ENCODE results near the gene ATP2A3.

Gene ATP2A3

DNA sequence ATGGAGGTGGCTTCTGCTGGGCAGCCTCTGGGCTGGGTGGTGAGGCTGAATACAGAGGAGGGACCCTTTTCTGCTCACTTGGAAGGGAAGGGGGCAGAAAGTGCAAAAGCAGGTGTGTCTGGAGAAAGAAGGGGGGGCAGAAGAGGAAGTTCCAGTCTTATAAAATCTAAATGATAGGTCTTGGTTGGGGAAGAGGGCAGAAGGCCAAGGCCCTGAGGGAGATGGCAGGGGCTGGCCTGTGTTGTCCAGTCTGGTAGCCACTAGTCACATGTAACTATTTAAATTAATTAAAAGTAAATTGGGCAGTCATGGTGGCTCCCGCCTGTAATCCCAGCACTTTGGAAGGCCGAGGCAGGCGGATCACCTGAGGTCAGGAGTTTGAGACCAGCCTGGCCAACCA is 68.9 kb downstream of the ATP2A3 start:
- no peak for DNase-seq (ENCODE audit: low read depth, low spot score)
- no peak overlapping the region for H3K27ac ChIP-seq

DNA sequence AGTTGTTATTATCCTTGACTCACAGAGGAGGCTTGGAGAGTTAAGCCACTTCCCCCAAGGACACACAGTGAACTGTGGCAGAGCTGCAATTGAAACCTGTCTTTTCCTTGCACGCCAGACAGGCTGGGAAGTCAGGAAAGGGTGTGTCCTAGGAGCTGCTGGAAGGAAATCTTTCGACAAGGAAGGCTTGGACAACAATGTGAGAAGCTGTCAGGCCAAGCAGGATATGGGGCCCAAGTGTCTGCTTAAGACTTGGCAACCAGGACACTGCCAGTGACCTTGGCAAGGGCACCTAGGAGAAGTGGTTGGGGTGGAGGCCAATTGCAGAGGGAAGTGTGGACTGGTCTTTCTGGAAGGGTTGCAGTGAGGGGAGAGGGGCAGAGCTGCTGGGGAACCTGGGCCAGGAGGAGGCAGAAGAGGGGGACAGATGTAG is 69.3 kb downstream of the ATP2A3 start:
- DNase-seq (ENCODE audit: low read depth, low spot score) = no peak
- no peak overlapping the region for H3K27ac ChIP-seq

DNA sequence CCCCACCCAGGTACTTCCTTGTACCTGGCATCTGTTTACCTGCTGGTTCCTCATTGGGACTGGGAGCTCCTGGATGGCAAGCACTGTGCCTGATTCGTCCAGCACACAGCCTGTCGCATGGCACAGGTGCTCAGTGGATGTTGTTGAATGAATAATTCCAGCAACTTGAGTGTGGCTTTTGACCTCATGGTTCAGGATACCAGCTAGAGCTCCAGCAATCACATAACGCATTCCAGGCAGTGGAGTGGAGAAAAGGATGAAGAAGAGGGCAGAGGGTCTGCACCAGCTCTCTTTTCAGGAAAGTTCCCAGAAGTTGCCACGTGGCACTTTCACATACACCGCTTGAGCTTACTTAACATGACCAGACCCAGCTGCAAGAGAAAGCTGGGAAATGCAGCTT is 70.0 kb downstream of the ATP2A3 start:
- no peak for DNase-seq (ENCODE audit: low read depth, low spot score)
- H3K27ac ChIP-seq = no peak overlapping the region

DNA sequence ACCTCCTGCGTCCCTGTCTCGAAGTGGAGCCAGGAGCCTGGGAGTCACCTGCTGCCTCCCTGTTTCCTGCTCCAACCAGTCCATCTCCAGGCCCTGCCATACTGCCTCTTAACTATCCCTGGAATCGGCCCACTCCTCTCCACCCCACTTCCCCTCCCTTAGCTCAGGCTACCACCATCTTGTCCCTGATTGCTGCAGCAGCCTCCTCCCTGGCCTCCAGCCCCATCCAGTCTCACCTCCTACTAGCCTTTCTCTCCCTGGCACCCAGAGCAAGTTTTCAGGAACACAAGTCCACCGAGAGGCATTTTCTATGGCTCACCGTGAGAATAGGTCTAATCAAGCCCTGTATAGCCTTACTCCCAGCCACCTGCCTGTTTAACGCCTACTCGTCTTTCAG is 70.5 kb downstream of the ATP2A3 start:
- H3K27ac ChIP-seq = no peak overlapping the region
- DNase-seq (ENCODE audit: low read depth, low spot score) = no peak

DNA sequence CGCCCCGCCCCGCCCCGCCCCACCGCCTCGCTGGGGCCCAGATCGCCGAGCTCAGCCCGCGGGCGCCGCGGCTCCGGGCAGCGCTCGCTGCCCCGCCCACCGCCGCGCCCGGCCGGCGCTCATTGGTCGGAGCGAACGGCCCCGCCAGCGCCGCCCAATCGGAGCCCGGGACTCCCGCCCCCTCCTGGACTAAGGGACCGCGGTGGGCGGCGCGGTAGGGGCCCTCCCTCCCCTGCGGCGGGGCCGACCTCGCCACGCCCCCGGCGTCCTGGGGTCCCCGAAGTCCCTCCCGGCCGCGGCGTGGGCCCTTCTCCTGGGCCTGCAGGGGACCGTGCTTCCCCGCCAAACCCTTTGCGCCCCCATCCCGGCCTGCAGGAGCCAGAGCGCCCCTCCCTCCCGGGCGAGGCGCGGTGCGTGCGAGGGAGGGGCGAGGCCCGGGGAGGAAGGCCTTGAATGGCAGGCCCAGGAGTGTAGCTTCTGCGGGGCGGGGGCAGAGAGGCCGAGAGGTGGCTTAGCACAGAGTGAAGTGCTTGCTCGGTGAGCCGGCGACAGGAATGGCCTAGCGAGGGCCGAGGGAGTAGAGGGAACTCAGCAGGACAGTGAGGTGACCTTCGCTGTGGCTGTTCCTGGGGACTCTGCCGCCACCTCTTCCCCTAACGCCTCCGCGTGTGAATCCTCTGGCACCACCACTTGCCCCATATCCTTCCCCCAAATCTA is 71.1 kb downstream of the ATP2A3 start, which contains the start of gene CAMKK1:
Gene CAMKK1 (minus strand): TSS at position 51 of the 717 bp plus-strand sequence. CDS start 7,366 bp downstream, outside the sequence.
- no peak within 1 kb of the TSS for H3K27ac ChIP-seq
- DNase-seq (ENCODE audit: low read depth, low spot score) = no peak

DNA sequence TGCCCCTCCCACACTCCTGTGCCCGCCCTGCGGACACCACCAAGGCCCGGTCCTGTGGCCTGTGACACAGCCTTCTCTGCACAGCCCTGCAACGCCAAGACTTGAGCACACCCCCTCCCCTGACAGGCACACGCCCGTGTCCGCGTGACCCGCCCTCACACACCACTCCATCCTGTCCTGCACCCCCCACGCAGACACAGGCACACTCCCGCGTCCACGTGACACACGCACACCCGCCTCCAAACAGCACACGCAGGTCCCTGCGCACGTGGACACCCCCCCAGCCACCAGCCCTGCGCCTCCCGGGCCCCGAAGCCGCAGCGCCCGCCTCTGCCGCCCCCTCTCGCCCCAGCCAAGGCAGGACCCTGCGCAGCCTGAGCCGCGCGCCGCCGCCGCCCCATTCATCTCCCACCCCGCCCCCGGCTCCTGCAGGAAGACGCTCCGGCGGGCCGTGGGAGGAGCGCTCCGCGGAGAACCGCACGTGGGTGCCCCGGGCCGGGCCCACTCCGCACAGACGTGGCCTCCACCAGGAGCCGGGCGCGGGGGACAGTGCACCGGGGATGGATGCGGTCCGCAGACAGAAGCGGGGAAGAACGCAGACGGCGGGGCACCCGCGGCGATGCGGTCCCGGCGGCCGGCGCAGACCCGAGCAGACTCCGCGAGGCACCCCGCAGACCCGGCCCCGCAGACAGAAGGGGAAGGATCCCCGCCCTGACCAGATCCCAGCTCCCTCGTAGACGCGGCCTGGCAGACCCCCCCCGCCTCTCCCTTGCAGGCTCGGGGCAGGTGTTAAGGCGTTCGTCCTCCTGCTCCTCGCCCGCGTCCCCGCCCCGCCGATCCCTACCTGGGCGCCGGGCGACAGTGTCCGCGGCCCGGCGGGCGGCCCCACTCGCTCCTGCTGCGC is 71.9 kb downstream of the ATP2A3 start:
- DNase-seq (ENCODE audit: low read depth, low spot score) = no peak
- no peak overlapping the region for H3K27ac ChIP-seq

DNA sequence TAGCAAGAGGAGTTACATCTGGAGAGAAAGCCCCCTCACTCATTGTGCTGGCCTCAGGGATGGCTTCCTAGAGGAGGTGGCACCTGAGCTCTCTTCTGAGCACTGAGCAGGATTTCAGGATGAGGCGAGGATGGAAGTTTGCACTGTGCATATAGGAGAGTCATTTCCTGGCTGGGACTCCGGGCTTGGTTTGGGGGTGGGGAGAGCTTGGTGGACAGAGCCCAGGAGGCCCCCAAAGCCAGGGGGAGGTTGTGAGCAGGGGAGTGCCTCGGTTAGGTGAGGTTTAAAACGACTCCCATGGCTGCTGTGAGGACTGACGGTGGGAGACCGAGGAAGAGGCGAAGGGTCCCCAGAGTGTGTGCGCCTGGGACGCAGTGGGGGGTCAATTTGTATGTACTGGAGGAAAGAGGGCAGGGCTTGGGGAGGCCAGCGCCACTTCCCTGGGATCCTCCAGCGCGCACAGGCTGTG is 72.6 kb downstream of the ATP2A3 start:
- no peak overlapping the region for H3K27ac ChIP-seq

DNA sequence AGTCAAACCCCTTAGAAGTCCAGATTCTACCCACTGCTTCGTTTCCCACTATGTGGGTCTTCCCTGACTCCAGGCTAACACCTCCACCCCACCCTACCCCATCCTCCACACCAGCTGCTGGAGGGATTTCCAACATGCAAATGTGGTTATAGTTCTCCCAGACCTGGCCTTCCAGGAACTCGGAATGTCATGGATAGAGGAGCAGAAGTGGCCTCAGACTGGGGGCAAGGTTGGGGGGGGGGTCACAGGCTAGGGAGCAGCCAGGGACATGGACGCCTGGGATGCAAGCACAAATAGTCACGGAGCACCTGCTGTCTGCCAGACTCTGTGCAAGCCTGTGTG is 73.4 kb downstream of the ATP2A3 start:
- no peak overlapping the region for H3K27ac ChIP-seq
- DNase-seq (ENCODE audit: low read depth, low spot score) = no peak

More for the DNA sequence above, 72.6 kb downstream of the ATP2A3 start:
- no peak for DNase-seq (ENCODE audit: low read depth, low spot score)

DNA sequence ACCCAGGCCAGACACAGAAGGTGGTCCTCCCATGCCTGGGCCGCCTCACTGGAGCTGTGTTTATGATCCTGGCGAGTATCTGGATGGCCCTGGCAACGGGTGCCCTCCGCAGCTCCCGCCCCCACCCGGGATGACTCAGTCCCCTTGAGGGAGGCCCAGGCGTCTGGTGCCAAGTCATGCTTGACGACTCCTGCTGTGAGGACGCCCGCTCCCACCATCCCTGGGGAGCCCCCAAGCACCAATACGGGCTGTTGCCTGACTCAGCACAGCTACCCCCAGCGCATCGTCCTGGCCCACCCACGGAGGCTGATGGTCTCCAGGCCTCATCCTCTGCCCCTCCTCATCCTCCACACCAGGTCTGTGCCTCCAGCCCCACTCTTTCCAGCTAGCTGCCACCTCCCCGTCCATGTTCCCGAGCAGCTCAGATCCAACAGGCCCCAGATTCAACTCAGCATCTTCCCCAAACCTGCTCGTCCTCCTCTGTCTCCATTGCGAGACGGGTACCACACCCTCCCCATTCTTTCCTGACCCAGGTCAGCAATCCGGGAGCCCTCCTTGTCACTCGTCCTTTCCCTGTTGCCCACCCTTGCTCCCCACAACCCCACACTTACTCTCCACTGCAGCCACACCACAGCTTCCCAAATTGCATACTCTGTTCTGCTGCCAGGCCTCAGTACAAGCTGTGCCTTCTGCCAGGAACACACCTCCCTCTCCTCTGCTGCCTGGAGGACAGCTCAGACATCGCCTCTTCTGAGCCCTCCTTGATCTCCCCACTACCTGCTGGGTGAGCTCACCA is 74.0 kb downstream of the ATP2A3 start:
- DNase-seq (ENCODE audit: low read depth, low spot score) = peak; percentile 29
- H3K27ac ChIP-seq = no peak overlapping the region

DNA sequence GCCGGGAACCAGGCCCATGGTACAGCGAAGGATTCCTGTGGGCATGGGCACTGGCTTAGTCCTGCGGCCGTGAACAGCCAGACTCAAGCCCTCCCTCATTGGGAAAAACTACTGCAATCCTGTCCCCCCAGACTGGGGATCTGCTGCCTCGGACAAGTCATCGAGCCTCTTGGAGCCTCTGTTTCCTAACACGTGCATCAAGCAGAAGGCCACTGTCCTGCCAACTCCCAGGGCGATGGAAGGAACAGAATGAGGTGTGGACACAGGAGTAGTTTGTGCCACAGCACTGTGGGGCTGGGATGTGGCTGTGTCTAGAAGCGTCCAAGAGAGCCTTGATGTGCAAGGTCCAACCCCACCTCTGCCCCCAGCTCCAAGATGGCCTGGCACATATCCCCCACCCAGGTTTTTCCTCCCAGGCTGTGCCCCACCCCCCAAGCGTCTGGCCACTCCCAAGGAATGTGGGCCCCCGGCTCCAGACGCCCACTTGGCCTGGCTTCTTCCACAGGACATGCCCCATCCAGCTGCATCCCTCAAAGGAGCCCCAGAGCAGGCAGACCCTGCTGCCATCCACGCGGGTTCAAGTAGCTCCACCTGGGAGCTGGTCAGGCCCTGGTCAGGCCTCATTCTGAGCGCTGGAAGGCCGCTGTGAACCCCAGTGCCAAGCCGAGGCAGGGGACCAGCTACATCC is 74.8 kb downstream of the ATP2A3 start:
- no peak overlapping the region for H3K27ac ChIP-seq
- DNase-seq (ENCODE audit: low read depth, low spot score) = no peak

DNA sequence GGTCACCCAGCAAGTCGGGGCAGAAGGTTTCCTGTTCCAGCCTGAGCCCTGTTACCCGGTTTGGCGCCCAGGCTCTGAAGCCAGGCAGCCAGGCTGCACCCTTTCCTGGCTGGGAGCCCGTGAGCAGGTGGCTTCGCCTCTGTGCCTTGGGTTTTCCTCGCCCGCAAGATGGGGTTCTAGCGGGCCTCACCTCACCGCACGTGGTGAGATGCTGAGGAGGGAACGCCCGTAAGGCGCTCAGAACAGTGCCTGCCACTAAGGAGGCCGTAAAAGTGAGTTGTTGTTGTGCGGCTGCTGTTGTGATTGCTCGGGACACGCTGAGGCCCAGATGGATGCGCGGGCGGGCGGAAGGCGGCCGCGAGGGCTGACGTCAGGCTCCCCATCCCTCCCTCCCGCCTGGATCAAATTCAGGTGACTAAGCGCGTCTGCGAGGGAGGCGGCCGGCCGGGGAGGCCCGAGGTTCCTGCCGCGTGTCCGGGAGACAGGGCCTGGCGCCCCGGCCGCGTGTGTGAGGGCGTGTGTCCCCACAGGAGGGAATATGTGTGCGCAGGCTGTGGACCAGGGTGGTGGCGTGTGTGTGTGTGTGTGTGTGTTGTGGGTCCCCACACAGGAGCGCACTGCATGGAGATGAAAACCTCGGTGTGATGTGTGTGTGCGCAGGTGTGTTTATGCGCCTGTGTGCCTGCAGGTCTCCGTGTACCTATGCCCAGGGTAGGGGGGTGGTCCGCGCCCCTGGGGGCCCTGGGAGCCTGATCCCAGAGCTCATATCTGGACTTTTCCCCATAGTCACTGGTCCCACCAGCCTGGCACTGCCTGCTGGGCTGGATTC is 75.7 kb downstream of the ATP2A3 start:
- peak overlapping the region; percentile 78 for H3K27ac ChIP-seq
- DNase-seq (ENCODE audit: low read depth, low spot score) = peak; percentile 64

DNA sequence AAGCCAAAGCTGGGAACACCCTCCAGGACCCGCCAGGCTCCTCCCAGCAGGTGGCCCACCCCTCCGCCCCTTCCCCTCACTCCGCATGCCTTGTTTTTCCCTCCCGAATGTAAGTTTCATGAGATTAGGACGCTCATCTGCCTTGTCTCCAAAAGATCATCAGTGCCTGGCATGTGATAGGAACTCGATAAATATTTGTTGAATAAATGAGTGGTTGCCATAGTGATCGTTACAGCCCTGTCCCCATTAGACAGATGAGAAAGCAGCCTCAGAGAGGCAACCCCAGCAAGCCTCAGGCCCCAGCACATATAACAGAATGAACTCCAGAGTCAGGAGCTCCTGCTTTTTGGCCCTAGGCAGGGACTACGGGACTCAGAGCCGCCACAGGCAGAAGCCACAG is 76.4 kb downstream of the ATP2A3 start:
- peak overlapping the region; percentile 78 for H3K27ac ChIP-seq
- no peak for DNase-seq (ENCODE audit: low read depth, low spot score)

DNA sequence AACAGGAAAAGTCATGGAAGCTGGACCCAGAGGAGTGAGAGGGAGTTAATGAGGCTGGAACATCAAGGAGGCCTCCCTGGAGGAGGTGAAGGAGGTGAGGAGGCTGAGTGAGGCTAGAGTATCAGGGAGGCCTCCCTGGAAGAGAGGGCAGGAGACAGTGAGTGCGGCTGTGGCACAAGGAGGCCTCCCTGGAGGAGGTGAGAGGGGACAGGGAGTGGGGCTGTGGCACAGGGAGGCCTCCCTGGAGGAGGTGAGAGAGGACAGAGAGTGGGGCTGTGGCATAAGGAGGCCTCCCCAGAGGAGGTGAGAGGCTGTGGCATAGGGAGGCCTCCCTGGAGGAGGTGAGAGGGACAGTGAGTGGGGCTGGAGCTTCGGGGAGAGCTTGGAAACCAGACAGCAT is 76.8 kb downstream of the ATP2A3 start:
- H3K27ac ChIP-seq = peak overlapping the region; percentile 78
- no peak for DNase-seq (ENCODE audit: low read depth, low spot score)

DNA sequence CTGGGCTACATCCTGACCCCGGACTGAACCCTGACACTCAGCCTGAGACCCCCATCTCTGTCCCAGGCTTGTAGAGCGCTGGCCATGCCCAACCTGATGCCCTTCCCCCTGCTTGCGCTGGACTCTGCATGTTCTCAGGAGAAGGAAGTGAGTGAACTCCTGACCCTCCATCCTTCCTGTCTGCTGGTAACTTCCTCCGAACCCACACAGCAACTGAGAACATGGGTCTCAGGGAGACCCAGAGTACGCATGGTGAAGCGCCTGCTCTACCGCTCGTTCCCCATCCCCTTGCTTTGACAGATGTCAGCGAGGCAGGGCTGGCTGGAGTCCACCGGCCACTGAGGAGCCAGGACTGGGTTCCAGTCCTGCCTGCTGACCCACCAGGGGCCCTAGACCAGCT is 77.5 kb downstream of the ATP2A3 start:
- no peak overlapping the region for H3K27ac ChIP-seq
- no peak for DNase-seq (ENCODE audit: low read depth, low spot score)

DNA sequence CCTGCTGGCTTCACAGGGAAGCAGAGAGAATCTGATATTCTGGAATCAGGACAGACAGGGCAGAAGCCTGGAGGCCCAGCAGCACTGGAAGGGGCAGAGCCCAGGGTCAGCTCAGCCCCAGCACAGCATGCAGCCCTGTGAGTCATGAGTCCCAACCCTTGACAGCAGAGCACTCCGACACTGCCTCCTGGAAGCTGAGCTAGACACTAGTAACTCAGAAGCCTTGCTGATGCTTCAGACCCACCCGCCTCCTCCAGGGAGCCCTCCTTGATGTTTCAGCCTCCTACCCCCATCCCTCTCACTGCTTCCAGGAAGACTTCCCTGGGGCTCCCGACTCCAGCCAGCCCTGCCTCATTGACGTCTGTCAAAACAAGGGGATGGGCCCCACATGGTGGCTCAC is 78.3 kb downstream of the ATP2A3 start:
- DNase-seq (ENCODE audit: low read depth, low spot score) = no peak
- no peak overlapping the region for H3K27ac ChIP-seq

DNA sequence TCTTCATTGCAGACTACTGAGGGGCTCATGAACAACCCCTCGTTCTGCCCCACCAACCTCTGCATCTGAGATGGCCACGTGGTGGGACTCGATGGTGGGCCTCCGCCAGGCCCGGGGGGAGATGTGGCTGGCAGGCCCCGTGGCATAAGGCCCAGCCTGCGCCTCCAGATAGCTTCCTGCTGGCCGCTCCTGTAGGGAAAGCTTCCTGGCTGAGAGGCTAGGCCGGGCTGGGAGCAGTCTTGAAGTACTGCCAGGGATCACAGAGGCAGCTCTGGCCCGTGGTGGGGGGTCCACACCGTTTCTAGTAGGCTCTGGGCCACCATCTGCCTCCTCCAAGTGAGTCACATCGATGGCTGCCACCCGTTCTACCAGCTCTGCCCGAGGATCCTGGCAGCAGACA is 79.0 kb downstream of the ATP2A3 start:
- DNase-seq (ENCODE audit: low read depth, low spot score) = no peak
- no peak overlapping the region for H3K27ac ChIP-seq

DNA sequence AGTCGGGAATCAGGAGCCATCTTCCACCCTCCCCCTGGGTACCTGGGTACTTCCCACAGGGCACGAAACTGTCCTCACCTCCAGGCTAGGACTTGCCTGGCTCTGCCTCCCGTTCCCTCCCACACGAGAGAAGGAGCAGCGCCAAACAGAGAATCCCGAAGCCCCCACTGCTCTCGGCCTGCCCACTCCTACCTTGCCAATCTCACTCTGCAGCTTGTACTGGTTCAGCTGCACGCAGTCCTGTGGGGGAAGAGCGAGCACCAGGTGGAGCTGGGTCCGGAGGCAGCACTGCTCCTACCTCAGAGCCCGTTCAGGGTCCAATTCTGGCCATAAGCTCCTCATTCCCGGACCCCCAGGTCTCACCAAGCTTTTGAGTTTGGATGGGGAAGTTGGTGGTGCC is 80.0 kb downstream of the ATP2A3 start:
- H3K27ac ChIP-seq = no peak overlapping the region
- DNase-seq (ENCODE audit: low read depth, low spot score) = no peak

DNA sequence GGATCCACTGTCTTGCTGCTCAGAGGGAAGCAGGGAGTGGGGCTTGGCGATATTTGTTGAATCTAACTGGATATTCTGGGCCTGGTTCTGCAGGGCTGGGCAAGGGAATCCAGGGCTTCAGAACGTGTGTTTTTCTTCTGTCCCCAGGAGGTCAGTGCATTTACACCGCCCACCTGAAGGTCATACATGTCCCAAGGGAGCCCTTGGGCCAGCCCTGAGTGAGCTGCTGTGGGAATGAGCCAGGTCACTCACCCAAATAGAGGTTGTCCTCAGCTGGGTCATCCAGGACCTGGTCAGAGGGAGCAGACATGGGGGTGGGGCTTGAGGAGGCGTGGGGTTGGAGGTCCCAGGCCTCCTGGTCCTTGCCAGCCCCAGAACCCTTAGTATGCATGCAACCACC is 82.0 kb downstream of the ATP2A3 start:
- H3K27ac ChIP-seq = no peak overlapping the region
- no peak for DNase-seq (ENCODE audit: low read depth, low spot score)

DNA sequence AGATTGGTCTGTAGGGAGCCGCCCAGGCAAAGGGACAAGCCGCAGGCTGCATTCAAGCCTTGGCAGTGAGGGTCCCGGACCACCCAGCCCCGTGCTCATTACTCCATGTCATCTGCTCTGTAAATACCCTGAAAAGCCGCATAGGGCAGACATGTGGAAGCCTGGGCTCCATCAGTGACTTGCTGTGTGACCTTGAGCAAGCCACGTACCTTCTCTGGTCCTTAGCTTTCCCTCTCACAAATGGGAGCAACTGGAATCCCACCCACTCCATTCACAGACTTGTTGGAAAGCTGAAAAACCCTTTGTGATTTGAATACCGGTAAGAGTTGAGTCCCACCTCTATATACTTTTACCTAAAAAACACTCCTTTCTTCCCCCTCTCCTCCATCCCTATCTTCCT is 83.3 kb downstream of the ATP2A3 start:
- H3K27ac ChIP-seq = no peak overlapping the region
- DNase-seq (ENCODE audit: low read depth, low spot score) = no peak

All from epithelial cell of prostate (primary cell).